Cardiac muscle cell (in vitro differentiated cells and primary cell): ENCODE measurements around the gene BIVM. TPM values are rescaled to one million over a fixed set of nuclear protein-coding genes. Genes with fewer than 3 reads are reported as not detected.

Source experiments
- DNase-seq, 2 donors: peaks; one replicate each; pipeline versions ENCODE4 v3.0.0 to v3.0.0-alpha.2; 2010 to 2017; ENCODE audit warnings: low read depth in 1 of 2, low spot score in 1 of 2
- H3K27ac ChIP-seq: fragments of 200-600 bp; sonication (generic); 2 replicates; pipeline ENCODE4 v1.5.1; 2016
- H3K27me3 ChIP-seq: fragments of 200-600 bp; sonication (generic); 2 replicates; pipeline ENCODE4 v1.6.0; 2016; ENCODE audit warnings: control low read depth
- H3K36me3 ChIP-seq: fragments of 200-600 bp; sonication (generic); 2 replicates; pipeline ENCODE4 v1.5.1; 2016; ENCODE audit warnings: control low read depth
- H3K4me1 ChIP-seq: fragments of 200-600 bp; sonication (generic); 2 replicates; pipeline ENCODE4 v1.8.1; 2017; ENCODE audit warnings: low read depth, mild to moderate bottlenecking, mixed run types
- H3K4me3 ChIP-seq: fragments of 200-600 bp; sonication (generic); 2 replicates; pipeline ENCODE4 v1.5.1; 2016; ENCODE audit warnings: mild to moderate bottlenecking
- H3K9me3 ChIP-seq: fragments of 200-600 bp; sonication (generic); 2 replicates; pipeline ENCODE4 v1.5.1; 2017; ENCODE audit warnings: low read depth, mild to moderate bottlenecking, control low read depth
- CTCF ChIP-seq: IDR thresholded peaks from 2 replicates; pipeline ENCODE4 v1.5.1; 2012; ENCODE audit warnings: low read depth, mild to moderate bottlenecking, low read length
- polyA plus RNA-seq: library from polyadenylated mRNA; unstranded; fragments of >200 nt; fragmentation: Nextera tagmentation; extraction: Ambion mirVana; gene quantifications from 2 replicates; pipeline ENCODE4 v1.2.1, GENCODE V29; 2016
- total RNA-seq: library from RNA; depleted of rRNA; stranded (reverse); fragments of >200 nt; gene quantifications from 2 replicates; pipeline ENCODE4 v1.2.3, GENCODE V29; 2016

The BIVM gene
- total and polyA plus RNA-seq, 2 experiments from 2014 or later, result 14.7 to 16.1 TPM

- H3K36me3 ChIP-seq, result peaks cover 6% of the 10 kb centered on the region
- H3K4me1 ChIP-seq, result peaks cover 9% of the 10 kb centered on the region
- TF ChIP-seq CTCF, result no peak
- no peak overlapping the region for H3K27ac ChIP-seq
- peak in 1 of 2 donors; percentile 49 for DNase-seq
- no peak overlapping the region for H3K4me3 ChIP-seq
- no peaks in the 10 kb centered on the region for H3K27me3 ChIP-seq
- no peaks in the 10 kb centered on the region for H3K9me3 ChIP-seq
Measured at GRCh38 chr13:102812611-102813287, 13.8 kb downstream of the BIVM start.

GRCh38 chr13:102814025-102814607 is 15.2 kb downstream of the BIVM start:
- H3K27me3 ChIP-seq, result no peaks in the 10 kb centered on the region
- peaks cover 2% of the 10 kb centered on the region for H3K36me3 ChIP-seq
- no peak overlapping the region for H3K4me3 ChIP-seq
- no peak overlapping the region for H3K27ac ChIP-seq
- no peaks in the 10 kb centered on the region for H3K9me3 ChIP-seq
- TF ChIP-seq CTCF, result no peak
- H3K4me1 ChIP-seq, result peaks cover 9% of the 10 kb centered on the region
- no peak for DNase-seq

DNA sequence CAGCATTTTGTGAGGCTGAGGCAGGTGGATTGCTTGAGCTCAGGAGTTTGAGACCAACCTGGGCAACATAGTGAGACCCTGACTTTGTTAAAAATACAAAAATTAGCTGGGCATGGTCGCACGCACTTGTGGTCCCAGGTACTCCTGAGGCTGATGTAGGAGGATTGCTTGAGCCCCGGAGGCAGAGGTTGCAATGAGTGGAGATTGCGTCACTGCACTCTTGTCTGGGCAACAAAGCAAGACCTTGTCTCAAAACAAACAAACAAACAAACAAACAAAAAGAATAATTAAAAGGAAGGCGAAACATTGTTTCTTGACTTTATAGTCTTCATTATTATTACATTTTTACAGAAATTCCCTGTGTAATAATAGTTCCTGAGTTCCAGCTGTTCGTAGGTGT is 15.9 kb downstream of the BIVM start:
- no peaks in the 10 kb centered on the region for H3K9me3 ChIP-seq
- no peaks in the 10 kb centered on the region for H3K27me3 ChIP-seq
- H3K4me3 ChIP-seq, result no peak overlapping the region
- no peak for TF ChIP-seq CTCF
- peaks cover 2% of the 10 kb centered on the region for H3K36me3 ChIP-seq
- H3K4me1 ChIP-seq, result peaks cover 9% of the 10 kb centered on the region
- DNase-seq, result no peak
- H3K27ac ChIP-seq, result no peak overlapping the region

DNA sequence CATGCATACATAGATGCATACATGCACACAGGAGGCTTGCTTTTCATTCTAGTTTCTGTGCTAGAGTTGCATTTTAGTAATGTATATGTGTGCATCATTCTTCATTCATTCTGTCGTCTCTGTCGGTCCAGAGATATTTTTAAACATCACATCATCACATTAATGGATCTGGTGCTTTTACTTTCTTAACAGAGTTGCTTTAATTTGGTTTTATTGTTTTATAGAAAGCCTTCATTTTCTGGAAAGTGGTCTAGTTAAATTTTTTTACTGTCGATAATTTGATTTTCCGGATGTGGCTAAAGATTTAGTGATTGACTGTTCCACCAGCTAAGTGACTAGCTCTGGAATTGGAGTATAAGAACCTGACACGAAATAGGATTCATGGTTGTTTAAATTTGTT is 16.9 kb downstream of the BIVM start:
- H3K27me3 ChIP-seq, result no peaks in the 10 kb centered on the region
- no peaks in the 10 kb centered on the region for H3K9me3 ChIP-seq
- no peak overlapping the region for H3K4me3 ChIP-seq
- peaks cover 9% of the 10 kb centered on the region for H3K4me1 ChIP-seq
- H3K27ac ChIP-seq, result no peak overlapping the region
- TF ChIP-seq CTCF, result no peak
- H3K36me3 ChIP-seq, result peaks cover 4% of the 10 kb centered on the region
- DNase-seq, result no peak

DNA sequence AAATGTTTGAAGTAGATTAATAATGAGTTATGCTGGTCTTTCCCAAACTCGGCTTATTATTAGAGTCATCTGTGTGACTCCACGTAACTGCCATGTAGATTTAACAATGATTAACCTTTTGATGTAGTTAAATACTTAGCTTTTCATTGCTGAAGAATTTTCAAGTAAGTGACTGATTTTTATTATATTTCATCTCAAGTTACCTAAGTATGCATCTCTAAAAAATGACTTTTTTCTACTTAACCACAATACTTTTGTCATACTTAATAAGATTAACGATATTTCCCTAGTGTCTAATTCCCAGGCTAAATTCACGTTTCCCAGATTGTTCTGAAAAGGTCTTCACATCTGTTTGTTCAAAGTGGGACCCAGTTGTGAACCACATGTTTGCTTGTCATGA is 17.8 kb downstream of the BIVM start:
- peaks cover 12% of the 10 kb centered on the region for H3K36me3 ChIP-seq
- H3K27me3 ChIP-seq, result no peaks in the 10 kb centered on the region
- peaks cover 9% of the 10 kb centered on the region for H3K4me1 ChIP-seq
- TF ChIP-seq CTCF, result no peak
- no peaks in the 10 kb centered on the region for H3K9me3 ChIP-seq
- DNase-seq, result no peak
- H3K27ac ChIP-seq, result no peak overlapping the region
- H3K4me3 ChIP-seq, result no peak overlapping the region
